GM23338 (cell line): ENCODE results near the gene FAU. TPM values are rescaled to one million over a fixed set of nuclear protein-coding genes. Genes with fewer than 3 reads are reported as not detected.
"Not testable (repeated sequence)": the region's sequence is repeated elsewhere in the genome, so short reads cannot be mapped to it uniquely, and the experiment has no call there.

Experiments
- ATAC-seq: fragments of 200-7000 bp; cut with Tn5 transposase; 3 replicates; pipeline ENCODE4 v1.9.1; 2020
- DNase-seq: peaks from one replicate; pipeline ENCODE4 v3.0.0-alpha.2; 2015; ENCODE audit warnings: low spot score
- H2AFZ ChIP-seq: fragments of 200-600 bp; sonication (generic); 2 replicates; pipeline ENCODE4 v1.8.0; 2016; ENCODE audit warnings: antibody characterized with exemption, mild to moderate bottlenecking, moderate library complexity
- H3F3A ChIP-seq: fragments of 200-600 bp; sonication (generic); replicated peaks from 2 replicates; pipeline ENCODE4 v1.8.0; 2017; ENCODE audit warnings: antibody characterized with exemption, mixed run types, low read depth
- H3K27ac ChIP-seq: fragments of 200-600 bp; sonication (generic); 2 replicates; pipeline ENCODE4 v1.6.1; 2016; ENCODE audit warnings: low read depth
- H3K27me3 ChIP-seq: fragments of 200-600 bp; sonication (generic); 2 replicates; pipeline ENCODE4 v1.8.0; 2016; ENCODE audit warnings: mild to moderate bottlenecking, mixed run types, moderate library complexity; ENCODE audit not compliant: insufficient read depth
- H3K36me3 ChIP-seq: fragments of 200-600 bp; sonication (generic); 2 replicates; pipeline ENCODE4 v1.8.0; 2016; ENCODE audit warnings: mild to moderate bottlenecking; ENCODE audit not compliant: insufficient read depth
- H3K4me1 ChIP-seq: fragments of 200-600 bp; sonication (generic); 2 replicates; pipeline ENCODE4 v1.8.0; 2016; ENCODE audit warnings: mild to moderate bottlenecking, moderate library complexity; ENCODE audit not compliant: insufficient read depth
- H3K4me2 ChIP-seq: fragments of 200-600 bp; sonication (generic); 2 replicates; pipeline ENCODE4 v1.7.1; 2017; ENCODE audit warnings: mixed run types
- H3K4me3 ChIP-seq: fragments of 200-600 bp; sonication (generic); 2 replicates; pipeline ENCODE4 v1.6.1; 2016; ENCODE audit warnings: mixed run types
- H3K79me2 ChIP-seq: fragments of 200-600 bp; sonication (generic); replicated peaks from 2 replicates; pipeline ENCODE4 v1.8.0; 2017; ENCODE audit warnings: mild to moderate bottlenecking; ENCODE audit not compliant: insufficient read depth
- H3K9me2 ChIP-seq: fragments of 200-600 bp; sonication (generic); 2 replicates; pipeline ENCODE4 v1.8.0; 2017; ENCODE audit not compliant: insufficient read depth
- H4K20me1 ChIP-seq: fragments of 200-600 bp; sonication (generic); replicated peaks from 2 replicates; pipeline ENCODE4 v1.8.0; 2017; ENCODE audit warnings: mild to moderate bottlenecking; ENCODE audit not compliant: insufficient read depth
- H3K27ac Mint-ChIP-seq: 2 replicates; pipeline ENCODE4 v1.8.0; 2020; ENCODE audit warnings: inconsistent platforms, mild to moderate bottlenecking, moderate library complexity, mixed read lengths
- H3K27me3 Mint-ChIP-seq: 3 replicates; pipeline ENCODE4 v1.8.0; 2022; ENCODE audit warnings: low read depth, mild to moderate bottlenecking, moderate library complexity, mixed read lengths, inconsistent platforms; ENCODE audit not compliant: insufficient read depth, poor library complexity
- H3K36me3 Mint-ChIP-seq: 3 replicates; pipeline ENCODE4 v1.8.0; 2021; ENCODE audit warnings: low read depth, mild to moderate bottlenecking, inconsistent platforms, moderate library complexity, mixed read lengths
- H3K4me1 Mint-ChIP-seq: 3 replicates; pipeline ENCODE4 v1.8.0; 2020; ENCODE audit warnings: mild to moderate bottlenecking, inconsistent platforms, mixed read lengths
- H3K4me3 Mint-ChIP-seq: 3 replicates; pipeline ENCODE4 v1.8.0; 2021; ENCODE audit warnings: moderate library complexity, mild to moderate bottlenecking, inconsistent platforms, mixed read lengths
- H3K9me3 Mint-ChIP-seq: 3 replicates; pipeline ENCODE4 v1.8.0; 2020; ENCODE audit warnings: moderate library complexity, mild to moderate bottlenecking, inconsistent platforms, mixed read lengths
- CREB1 ChIP-seq: fragments of 250-450 bp; sonication (Bioruptor Pico); IDR thresholded peaks from 2 replicates; pipeline ENCODE4 v1.5.0; 2020; ENCODE audit warnings: low read depth, mild to moderate bottlenecking, moderate library complexity
- CTCF ChIP-seq, 2 experiments: fragments of 200-600 bp in 1 of 2; sonication (generic) in 1 of 2; conservative IDR thresholded peaks; 2 replicates each; pipeline versions ENCODE4 v1.5.1 to v1.6.1; 2016 to 2017; ENCODE audit warnings: antibody characterized with exemption in 2 of 2, low read depth in 2 of 2, mild to moderate bottlenecking in 2 of 2, moderate library complexity in 1 of 2
- EZH2 ChIP-seq: fragments of 200-600 bp; sonication (generic); IDR thresholded peaks from one replicate; pipeline ENCODE4 v1.8.0; 2017; ENCODE audit warnings: antibody characterized with exemption, mild to moderate bottlenecking, low read depth; ENCODE audit not compliant: unreplicated experiment
- EZH2phosphoT487 ChIP-seq: fragments of 200-600 bp; sonication (generic); IDR thresholded peaks from one replicate; pipeline ENCODE4 v1.8.1; 2018; ENCODE audit warnings: antibody characterized with exemption; ENCODE audit not compliant: unreplicated experiment
- JUNB ChIP-seq: IDR thresholded peaks from one replicate; pipeline ENCODE4 v1.6.1; 2016; ENCODE audit warnings: antibody characterized with exemption; ENCODE audit not compliant: unreplicated experiment
- NANOG ChIP-seq: IDR thresholded peaks from 2 replicates; pipeline ENCODE4 v1.6.1; 2016; ENCODE audit warnings: antibody characterized with exemption, borderline replicate concordance
- POLR2AphosphoS5 ChIP-seq: IDR thresholded peaks from 2 replicates; pipeline ENCODE4 v1.6.1; 2016; ENCODE audit warnings: antibody characterized with exemption, low read depth
- STAT1 ChIP-seq: IDR thresholded peaks from one replicate; pipeline ENCODE4 v1.6.1; 2016; ENCODE audit warnings: antibody characterized with exemption; ENCODE audit not compliant: unreplicated experiment
- ZNF462 ChIP-seq: fragments of 250-450 bp; sonication (Bioruptor Pico); IDR thresholded peaks from 2 replicates; pipeline ENCODE4 v1.5.0; 2020; ENCODE audit warnings: mild to moderate bottlenecking, moderate library complexity
- polyA plus RNA-seq: library from polyadenylated mRNA; unstranded; fragments of >200 nt; fragmentation: Nextera tagmentation; extraction: Ambion mirVana; gene quantifications from 2 replicates; pipeline ENCODE4 v1.2.1, GENCODE V29; 2016
- total RNA-seq: library from RNA; depleted of rRNA; stranded (reverse); fragments of >200 nt; shearing (Covaris generic); gene quantifications from 2 replicates; pipeline ENCODE4 v1.2.3, GENCODE V29; 2014
- TF ChIP-seq, protein P1 (sequence below): IDR thresholded peaks from 2 replicates; pipeline ENCODE4 v1.6.1; 2016; ENCODE audit warnings: antibody characterized with exemption

Gene FAU
- total and polyA plus RNA-seq, 2 experiments from 2014 or later, result 262 to 1,177 TPM

DNA sequence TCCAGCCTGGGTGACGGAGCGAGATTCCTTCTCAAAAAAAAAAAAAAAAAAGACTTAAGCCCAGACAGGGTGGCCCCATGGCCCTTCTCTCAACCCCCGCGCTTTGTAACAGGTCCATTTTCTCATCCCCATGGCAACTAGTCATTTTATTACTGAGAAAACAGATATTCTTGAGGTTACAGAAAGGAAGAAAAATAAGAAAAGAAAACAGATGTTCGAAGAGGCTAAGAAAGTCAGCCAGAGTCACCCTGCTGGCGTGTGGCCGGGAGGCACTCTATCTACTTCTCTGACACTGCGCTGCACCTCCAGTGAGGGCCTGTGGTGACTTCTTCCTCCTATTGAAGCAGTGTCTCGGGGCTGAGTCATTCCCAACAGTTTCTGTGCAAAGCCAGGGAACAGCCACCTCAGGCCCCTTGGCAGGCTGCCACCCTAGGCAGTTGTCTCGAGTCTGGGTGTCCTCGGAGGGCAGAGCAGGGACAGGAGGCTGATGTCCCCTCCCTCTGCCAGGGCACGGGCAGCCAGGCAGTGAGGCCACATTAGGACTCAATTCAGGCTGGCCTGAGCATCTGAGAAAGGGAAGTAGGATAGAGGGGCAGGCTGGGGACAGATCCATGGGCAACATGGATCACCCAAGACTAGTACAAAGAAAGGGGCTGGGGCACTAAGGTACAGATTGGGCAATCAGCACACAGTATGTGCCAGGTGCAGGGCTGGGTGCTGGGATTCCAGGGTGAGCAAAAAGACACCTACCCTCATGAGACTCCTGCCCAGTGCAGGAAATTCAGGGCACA lies 28.8 kb upstream of the FAU start (continued):
- TF ChIP-seq CREB1 (CRISPR knock-in tag) (no peak), STAT1 (no peak), CTCF (conservative IDR thresholded peaks at IDR 0.05; ENCODE audit: low read depth in 2 of 2) (no peak), POLR2AphosphoS5 (no peak), NANOG (no peak)

- not testable (repeated sequence) for DNase-seq, H2AFZ ChIP-seq, H3K27ac ChIP-seq, H3K36me3 ChIP-seq, H3K27ac Mint-ChIP-seq, H3K36me3 Mint-ChIP-seq, H3K4me1 Mint-ChIP-seq, H4K20me1 ChIP-seq, H3K4me3 ChIP-seq, ATAC-seq, H3K9me3 Mint-ChIP-seq, H3K4me3 Mint-ChIP-seq, H3F3A ChIP-seq, H3K9me2 ChIP-seq, H3K27me3 ChIP-seq, H3K4me1 ChIP-seq, H3K79me2 ChIP-seq, H3K4me2 ChIP-seq
- peaks cover 19% of the 10 kb centered on the region for H3K27me3 Mint-ChIP-seq
Measured at GRCh38 chr11:65150131-65150508, 28.2 kb upstream of the FAU start.

DNA sequence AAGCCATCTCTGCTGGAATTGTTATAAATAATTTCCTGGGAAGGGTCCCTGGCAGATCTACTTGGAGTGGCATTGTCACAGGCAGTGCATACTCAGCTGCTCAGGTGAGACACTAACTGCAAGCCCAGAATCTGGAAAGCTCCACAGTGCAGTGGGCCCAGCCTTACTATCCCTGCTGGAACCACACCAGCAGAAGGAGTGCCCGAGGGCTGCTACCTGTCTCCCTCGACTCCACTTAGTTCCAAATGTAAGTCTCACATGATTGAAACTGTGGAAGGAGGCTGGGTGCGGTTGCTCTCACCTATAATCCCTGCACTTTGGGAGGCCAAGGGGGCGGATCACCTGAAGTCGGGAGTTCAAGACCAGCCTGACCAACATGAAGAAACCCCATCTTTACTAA lies 26.7 kb upstream of the FAU start:
- no peaks in the 10 kb centered on the region; the same call in 2 of the 3 replicates for H3K36me3 Mint-ChIP-seq
- Histone ChIP-seq H3K27ac (no peak overlapping the region), H3K4me2 (no peak overlapping the region), H3K4me1 (no peaks in the 10 kb centered on the region), H3F3A (no peaks in the 10 kb centered on the region), H3K27me3 (no peaks in the 10 kb centered on the region), H3K9me2 (no peaks in the 10 kb centered on the region), H3K4me3 (no peak overlapping the region), H3K36me3 (no peaks in the 10 kb centered on the region), H3K79me2 (no peaks in the 10 kb centered on the region), H2AFZ (no peak overlapping the region; the same call in 1 of the 2 replicates), H4K20me1 (no peaks in the 10 kb centered on the region)
- no peak for ATAC-seq
- peaks cover 5% of the 10 kb centered on the region; the same call in 1 of the 3 replicates for H3K4me1 Mint-ChIP-seq
- H3K27me3 Mint-ChIP-seq, result peaks cover 19% of the 10 kb centered on the region
- no peak overlapping the region for H3K4me3 Mint-ChIP-seq
- H3K9me3 Mint-ChIP-seq, result peaks cover 9% of the 10 kb centered on the region; the same call in 1 of the 3 replicates
- no peak overlapping the region for H3K27ac Mint-ChIP-seq
- DNase-seq, result no peak
- TF ChIP-seq, protein P1, sequence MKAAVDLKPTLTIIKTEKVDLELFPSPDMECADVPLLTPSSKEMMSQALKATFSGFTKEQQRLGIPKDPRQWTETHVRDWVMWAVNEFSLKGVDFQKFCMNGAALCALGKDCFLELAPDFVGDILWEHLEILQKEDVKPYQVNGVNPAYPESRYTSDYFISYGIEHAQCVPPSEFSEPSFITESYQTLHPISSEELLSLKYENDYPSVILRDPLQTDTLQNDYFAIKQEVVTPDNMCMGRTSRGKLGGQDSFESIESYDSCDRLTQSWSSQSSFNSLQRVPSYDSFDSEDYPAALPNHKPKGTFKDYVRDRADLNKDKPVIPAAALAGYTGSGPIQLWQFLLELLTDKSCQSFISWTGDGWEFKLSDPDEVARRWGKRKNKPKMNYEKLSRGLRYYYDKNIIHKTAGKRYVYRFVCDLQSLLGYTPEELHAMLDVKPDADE, result no peak
- no peak for TF ChIP-seq ZNF462 (CRISPR knock-in tag)
- TF ChIP-seq CREB1 (CRISPR knock-in tag), result no peak
- no peak for TF ChIP-seq EZH2phosphoT487
- no peak for TF ChIP-seq JUNB
- no peak for TF ChIP-seq NANOG
- no peak for TF ChIP-seq EZH2
